AG08396 (cell line): ENCODE results near the gene DUS4L.
A peak's percentile ranks its signal among the peaks of the same experiment; 100 is the strongest.

ENCODE experiments used
- DNase-seq: peaks from one replicate; pipeline ENCODE4 v3.0.0; 2012; ENCODE audit warnings: low spot score, mixed read lengths

Gene DUS4L

DNA sequence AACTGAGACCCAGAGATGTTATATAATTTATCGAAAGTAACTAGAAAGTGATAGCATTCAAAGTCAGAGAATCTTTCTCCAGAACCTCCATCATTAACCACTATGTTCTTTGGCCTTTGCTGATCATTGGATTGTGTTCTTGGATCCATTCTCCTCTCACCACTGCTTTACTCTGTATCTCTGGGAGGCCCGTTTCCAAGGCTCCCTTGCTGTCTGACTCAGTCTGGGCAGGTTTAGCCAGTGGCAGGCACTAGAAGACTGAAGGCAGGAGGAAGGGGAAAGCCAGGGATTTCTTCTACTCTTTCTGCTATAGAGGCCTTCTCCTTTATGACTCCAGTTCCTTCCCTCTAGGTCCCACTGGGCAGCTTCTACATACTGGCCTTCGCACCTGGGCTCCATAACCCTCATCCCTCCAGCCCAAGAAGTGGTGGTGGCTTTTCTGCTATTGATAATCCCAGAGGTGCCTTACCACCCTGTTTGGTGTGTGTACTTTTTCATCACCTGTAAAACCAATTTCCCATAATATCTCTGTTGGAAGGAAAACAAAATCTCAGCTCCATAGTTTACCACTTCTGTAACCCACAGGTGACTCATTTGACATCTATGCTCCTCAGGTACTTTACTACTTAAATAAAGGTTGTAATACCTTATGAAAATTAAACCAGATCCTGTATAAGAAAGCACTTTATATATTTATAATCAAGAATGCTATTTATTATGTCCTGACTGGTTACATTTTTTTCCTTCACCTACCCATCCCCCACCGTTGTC lies 52.3 kb downstream of the DUS4L start:
- DNase-seq: no peak

DNA sequence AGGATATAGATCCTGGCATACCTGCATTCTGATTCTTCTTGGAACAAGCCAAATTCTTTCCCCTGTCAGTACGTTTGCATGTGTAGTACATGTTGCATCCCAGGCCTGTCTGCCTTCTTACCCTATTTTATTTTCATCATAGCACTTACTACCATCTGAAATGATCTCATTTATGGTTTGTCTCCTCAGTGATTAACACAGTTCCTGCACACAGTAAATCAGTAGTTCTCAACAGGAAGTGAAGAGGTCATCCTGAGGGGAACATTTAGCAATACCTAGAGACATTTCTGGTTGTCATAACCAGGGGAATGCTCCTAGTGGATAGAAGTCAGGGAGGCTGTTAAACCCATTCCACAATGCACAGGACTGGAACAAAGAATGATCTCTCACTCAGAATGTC lies 58.7 kb downstream of the DUS4L start:
- peak; percentile 22 for DNase-seq

GRCh38 chr7:107622894-107623293 lies 59.1 kb downstream of the DUS4L start:
- DNase-seq: no peak

DNA sequence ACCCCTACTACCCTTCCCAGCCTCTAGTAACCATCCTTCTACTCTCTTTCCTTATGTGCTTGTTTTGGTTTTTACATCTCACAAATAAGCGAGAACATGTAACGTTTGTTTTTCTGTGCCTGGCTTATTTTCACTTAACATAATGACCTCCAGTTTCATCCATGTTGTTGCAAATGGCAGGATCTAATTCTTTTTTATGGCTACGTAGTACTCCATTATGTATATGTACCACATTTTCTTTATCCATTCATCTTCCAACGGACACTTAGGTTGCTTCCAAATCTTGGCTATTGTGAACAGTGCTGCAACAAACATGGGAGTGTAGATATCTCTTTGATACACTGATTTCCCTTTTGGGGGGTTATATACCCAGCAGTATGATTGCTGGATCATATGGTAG lies 63.2 kb downstream of the DUS4L start:
- DNase-seq: no peak
